GM11168 (cell line): Measurements from ENCODE around the gene ENTPD8.

Source experiments
- in situ Hi-C: fragments of 300-500 bp; cut with MboI; formaldehyde crosslinking; loops from one replicate; pipeline ENCODE4 v1.12.0; 2022; ENCODE audit warnings: low sequenced_read_pairs; ENCODE audit not compliant: unreplicated experiment

The ENTPD8 gene

GRCh38 chr9:137385061-137385655, 56.0 kb downstream of the ENTPD8 start:
- in situ Hi-C loops = no loop called here
